Loucy (cell line): ENCODE data around the gene ACVRL1.

Source experiments
- H2AFZ ChIP-seq: fragments of 200-600 bp; sonication (generic); 2 replicates; pipeline ENCODE4 v1.6.0; 2016; ENCODE audit warnings: antibody characterized with exemption, mild to moderate bottlenecking, low read length, moderate library complexity
- H3F3A ChIP-seq: fragments of 200-600 bp; 2 replicates; pipeline ENCODE4 v1.6.0; 2016; ENCODE audit warnings: antibody characterized with exemption, low read depth, mild to moderate bottlenecking
- H3K27me3 ChIP-seq: fragments of 200-600 bp; sonication (generic); 2 replicates; pipeline ENCODE4 v1.6.1; 2014; ENCODE audit warnings: low read length, mild to moderate bottlenecking; ENCODE audit not compliant: insufficient read depth, poor library complexity, severe bottlenecking
- H3K36me3 ChIP-seq: fragments of 200-600 bp; sonication (generic); 2 replicates; pipeline ENCODE4 v1.6.1; 2016; ENCODE audit warnings: low read length; ENCODE audit not compliant: insufficient read depth
- H3K4me1 ChIP-seq: fragments of 200-600 bp; sonication (generic); 2 replicates; pipeline ENCODE4 v1.5.1; 2014; ENCODE audit warnings: low read length, mild to moderate bottlenecking; ENCODE audit not compliant: insufficient read depth, poor library complexity, severe bottlenecking
- H3K4me2 ChIP-seq: fragments of 200-600 bp; sonication (generic); 2 replicates; pipeline ENCODE4 v1.6.0; 2014; ENCODE audit warnings: antibody characterized with exemption, low read length, low read depth, mild to moderate bottlenecking; ENCODE audit not compliant: poor library complexity, severe bottlenecking
- H3K4me3 ChIP-seq: fragments of 200-600 bp; sonication (generic); 2 replicates; pipeline ENCODE4 v1.5.1; 2014; ENCODE audit warnings: low read length, mild to moderate bottlenecking, mixed read lengths; ENCODE audit not compliant: poor library complexity, severe bottlenecking
- H3K79me2 ChIP-seq: fragments of 200-600 bp; sonication (generic); 2 replicates; pipeline ENCODE4 v1.6.1; 2014; ENCODE audit warnings: low read length; ENCODE audit not compliant: insufficient read depth
- H3K9ac ChIP-seq: fragments of 200-600 bp; sonication (generic); 2 replicates; pipeline ENCODE4 v1.6.0; 2014; ENCODE audit warnings: mild to moderate bottlenecking, low read depth, low read length, moderate library complexity; ENCODE audit not compliant: poor library complexity, severe bottlenecking
- H3K9me2 ChIP-seq: fragments of 200-600 bp; sonication (generic); replicated peaks from 2 replicates; pipeline ENCODE4 v1.6.1; 2016; ENCODE audit warnings: low read depth, low read length, mixed read lengths
- H3K9me3 ChIP-seq: fragments of 200-600 bp; sonication (generic); 2 replicates; pipeline ENCODE4 v1.6.1; 2014; ENCODE audit warnings: mild to moderate bottlenecking, antibody characterized with exemption, low read length, low read depth; ENCODE audit not compliant: insufficient read depth
- H4K20me1 ChIP-seq: fragments of 200-600 bp; sonication (generic); 2 replicates; pipeline ENCODE4 v1.6.0; 2014; ENCODE audit warnings: antibody characterized with exemption, low read length, mild to moderate bottlenecking; ENCODE audit not compliant: insufficient read depth, poor library complexity, severe bottlenecking
- EZH2phosphoT487 ChIP-seq: fragments of 200-600 bp; IDR thresholded peaks from 2 replicates; pipeline ENCODE4 v1.6.1; 2018; ENCODE audit warnings: antibody characterized with exemption, mild to moderate bottlenecking, moderate library complexity, borderline replicate concordance
- TF ChIP-seq, protein P1 (sequence below): fragments of 200-600 bp; sonication (generic); conservative IDR thresholded peaks from 2 replicates; pipeline ENCODE4 v1.5.1; 2014; ENCODE audit warnings: mild to moderate bottlenecking, antibody characterized with exemption, low read length

Gene ACVRL1

DNA sequence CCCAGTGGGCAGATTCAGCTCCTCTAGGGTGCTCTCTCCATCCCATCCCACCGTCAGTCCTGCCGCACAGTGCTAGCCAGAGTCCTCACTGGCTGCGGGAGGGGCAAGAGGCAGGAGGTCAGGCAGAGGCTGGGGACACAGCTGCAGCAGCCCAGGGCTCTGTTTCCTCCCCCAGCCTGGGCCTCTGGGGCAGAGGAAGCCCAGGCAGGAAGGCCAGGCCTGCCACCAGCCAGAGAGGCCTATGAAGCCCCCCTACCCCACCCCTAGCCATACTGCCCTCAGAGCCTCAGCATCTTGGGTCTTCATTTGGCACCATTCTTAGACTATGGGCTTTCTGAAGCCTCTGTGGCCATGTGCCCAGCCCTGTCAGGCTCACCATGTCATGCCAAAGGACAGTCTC lies 3.4 kb downstream of the ACVRL1 start:
- H4K20me1 ChIP-seq, result no peaks in the 10 kb centered on the region
- H3K79me2 ChIP-seq, result no peaks in the 10 kb centered on the region
- H2AFZ ChIP-seq, result peak overlapping the region; percentile 49
- H3K36me3 ChIP-seq, result no peaks in the 10 kb centered on the region
- H3K4me1 ChIP-seq, result peaks cover 37% of the 10 kb centered on the region
- no peaks in the 10 kb centered on the region for H3K9me3 ChIP-seq
- H3K9ac ChIP-seq, result peak overlapping the region; percentile 47
- no peaks in the 10 kb centered on the region for H3K9me2 ChIP-seq
- no peaks in the 10 kb centered on the region for H3F3A ChIP-seq
- H3K27me3 ChIP-seq, result no peaks in the 10 kb centered on the region
- peak overlapping the region; percentile 53 for H3K4me2 ChIP-seq
- no peak overlapping the region for H3K4me3 ChIP-seq
- TF ChIP-seq, protein P1, sequence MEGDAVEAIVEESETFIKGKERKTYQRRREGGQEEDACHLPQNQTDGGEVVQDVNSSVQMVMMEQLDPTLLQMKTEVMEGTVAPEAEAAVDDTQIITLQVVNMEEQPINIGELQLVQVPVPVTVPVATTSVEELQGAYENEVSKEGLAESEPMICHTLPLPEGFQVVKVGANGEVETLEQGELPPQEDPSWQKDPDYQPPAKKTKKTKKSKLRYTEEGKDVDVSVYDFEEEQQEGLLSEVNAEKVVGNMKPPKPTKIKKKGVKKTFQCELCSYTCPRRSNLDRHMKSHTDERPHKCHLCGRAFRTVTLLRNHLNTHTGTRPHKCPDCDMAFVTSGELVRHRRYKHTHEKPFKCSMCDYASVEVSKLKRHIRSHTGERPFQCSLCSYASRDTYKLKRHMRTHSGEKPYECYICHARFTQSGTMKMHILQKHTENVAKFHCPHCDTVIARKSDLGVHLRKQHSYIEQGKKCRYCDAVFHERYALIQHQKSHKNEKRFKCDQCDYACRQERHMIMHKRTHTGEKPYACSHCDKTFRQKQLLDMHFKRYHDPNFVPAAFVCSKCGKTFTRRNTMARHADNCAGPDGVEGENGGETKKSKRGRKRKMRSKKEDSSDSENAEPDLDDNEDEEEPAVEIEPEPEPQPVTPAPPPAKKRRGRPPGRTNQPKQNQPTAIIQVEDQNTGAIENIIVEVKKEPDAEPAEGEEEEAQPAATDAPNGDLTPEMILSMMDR, result no peak
- no peak for TF ChIP-seq EZH2phosphoT487

DNA sequence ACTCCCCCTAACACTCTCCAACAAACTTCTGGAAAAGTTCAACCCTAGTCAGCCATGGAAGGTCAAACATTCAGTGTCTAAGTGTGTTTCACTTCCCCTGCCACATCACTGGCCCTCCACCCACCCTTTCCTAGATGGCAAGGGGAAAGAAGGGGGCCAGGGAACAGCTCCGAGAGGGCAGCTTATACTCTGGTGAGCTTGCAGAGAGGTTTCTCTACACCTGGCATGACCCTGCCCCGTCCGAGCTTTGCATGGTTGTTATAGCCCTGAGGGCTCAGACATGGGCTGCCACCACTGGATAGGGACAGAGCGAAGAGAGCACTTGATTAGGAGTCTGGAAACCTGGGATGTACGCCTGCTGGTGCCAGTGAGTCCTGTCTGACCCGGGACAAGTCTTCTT lies 4.0 kb downstream of the ACVRL1 start:
- peaks cover 32% of the 10 kb centered on the region for H3K4me1 ChIP-seq

DNA sequence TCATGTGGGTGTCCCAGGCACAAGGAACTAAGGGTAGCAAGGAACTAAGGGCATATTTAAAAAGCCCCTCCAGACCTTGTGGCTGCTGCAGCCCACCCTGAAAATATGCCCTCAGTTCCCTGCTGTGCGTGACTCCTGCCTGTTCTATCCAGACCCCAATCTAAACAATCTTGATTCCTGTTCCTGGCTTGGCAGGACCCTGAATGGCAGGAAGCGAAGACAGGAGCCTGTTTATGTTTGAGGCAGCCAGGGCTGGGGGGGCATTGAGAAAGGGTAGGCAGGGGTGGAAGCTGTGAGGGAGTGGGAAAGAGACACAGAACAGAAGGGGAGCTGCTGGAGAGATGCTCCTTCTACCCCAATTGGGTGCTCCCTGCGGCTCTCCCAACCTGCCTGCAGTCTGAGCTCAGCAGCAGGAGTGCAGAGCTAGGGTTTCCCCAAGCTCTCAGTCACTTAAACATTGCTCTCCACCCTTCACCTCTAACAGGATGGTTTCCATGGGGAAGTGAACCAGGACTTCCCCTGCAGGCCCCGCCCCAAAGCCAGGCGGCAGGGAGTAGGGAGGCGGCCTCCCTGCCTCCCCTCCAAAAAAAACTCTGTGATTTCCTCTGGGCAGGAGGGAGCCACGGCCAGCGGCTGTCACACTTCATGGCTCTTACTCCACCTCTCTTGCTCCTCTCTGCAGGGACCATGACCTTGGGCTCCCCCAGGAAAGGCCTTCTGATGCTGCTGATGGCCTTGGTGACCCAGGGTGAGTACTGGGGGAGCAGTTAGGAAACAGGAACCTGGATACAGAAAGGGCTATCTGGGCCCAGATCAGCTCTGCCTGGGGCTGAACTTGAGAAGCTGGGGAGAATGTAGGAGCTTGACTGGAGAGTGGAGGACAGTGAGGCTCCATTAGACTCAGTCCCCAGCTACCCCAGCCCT lies 4.7 kb downstream of the ACVRL1 start:
- Histone ChIP-seq H3K9ac (peak overlapping the region; percentile 47), H3K4me1 (peaks cover 32% of the 10 kb centered on the region), H3K4me3 (peak overlapping the region; percentile 9)

More for the DNA sequence above, 4.0 kb downstream of the ACVRL1 start:
- no peaks in the 10 kb centered on the region for H3K36me3 ChIP-seq
- no peaks in the 10 kb centered on the region for H3K27me3 ChIP-seq
- no peaks in the 10 kb centered on the region for H3K79me2 ChIP-seq
- H2AFZ ChIP-seq, result peak overlapping the region; percentile 49; the same call in 1 of the 2 replicates
- TF ChIP-seq EZH2phosphoT487, result no peak
- TF ChIP-seq, protein P1, result no peak
- H3K4me3 ChIP-seq, result no peak overlapping the region
- H3K9ac ChIP-seq, result peak overlapping the region; percentile 47
- peak overlapping the region; percentile 53 for H3K4me2 ChIP-seq
- H4K20me1 ChIP-seq, result no peaks in the 10 kb centered on the region
- no peaks in the 10 kb centered on the region for H3K9me2 ChIP-seq
- no peaks in the 10 kb centered on the region for H3F3A ChIP-seq
- H3K9me3 ChIP-seq, result no peaks in the 10 kb centered on the region

More for the DNA sequence above, 4.7 kb downstream of the ACVRL1 start:
- H3F3A ChIP-seq, result no peaks in the 10 kb centered on the region
- H3K36me3 ChIP-seq, result no peaks in the 10 kb centered on the region
- no peaks in the 10 kb centered on the region for H3K27me3 ChIP-seq
- no peaks in the 10 kb centered on the region for H3K79me2 ChIP-seq
- H2AFZ ChIP-seq, result peak overlapping the region; percentile 49
- H4K20me1 ChIP-seq, result no peaks in the 10 kb centered on the region
- H3K4me2 ChIP-seq, result peak overlapping the region; percentile 50
- H3K9me3 ChIP-seq, result no peaks in the 10 kb centered on the region
- TF ChIP-seq EZH2phosphoT487, result no peak
- TF ChIP-seq, protein P1, result no peak
- H3K9me2 ChIP-seq, result no peaks in the 10 kb centered on the region
